CD4-positive, alpha-beta T cell treated with Interferon alpha-2 for 1 hour (primary cell): ENCODE measurements around the gene SERGEF.

Experiments
- DNase-seq, 2 donors: peaks; one replicate each; pipeline ENCODE4 v3.0.0-alpha.2; 2020 to 2022

The SERGEF gene

GRCh38 chr11:18012906-18013781 is at the start of gene SERGEF:
TSS of gene SERGEF (minus strand) at chr11:18013047. CDS start at chr11:18013010, 37 bp downstream.
- peak; percentile 94 to 96 for DNase-seq

DNA sequence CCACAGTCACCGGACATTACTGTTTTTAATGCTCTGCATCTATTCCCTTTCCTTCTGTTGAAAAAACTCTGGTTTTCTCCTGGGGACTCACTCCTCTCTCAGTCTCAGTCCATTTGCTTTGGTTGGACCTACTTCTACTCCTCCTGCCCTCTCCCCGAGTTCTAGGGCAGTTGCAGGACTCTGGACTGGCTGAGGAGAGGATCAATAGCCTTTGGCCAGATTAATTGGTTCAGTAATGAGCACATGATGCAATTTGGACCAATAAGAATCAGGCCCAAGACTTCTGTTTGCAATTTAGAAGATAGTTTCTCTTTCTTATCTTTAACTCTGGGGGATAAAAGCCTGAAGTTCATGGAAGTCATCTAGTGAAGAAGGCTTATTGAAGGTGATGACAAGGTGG is 48.5 kb upstream of the SERGEF start:
- no peak for DNase-seq

DNA sequence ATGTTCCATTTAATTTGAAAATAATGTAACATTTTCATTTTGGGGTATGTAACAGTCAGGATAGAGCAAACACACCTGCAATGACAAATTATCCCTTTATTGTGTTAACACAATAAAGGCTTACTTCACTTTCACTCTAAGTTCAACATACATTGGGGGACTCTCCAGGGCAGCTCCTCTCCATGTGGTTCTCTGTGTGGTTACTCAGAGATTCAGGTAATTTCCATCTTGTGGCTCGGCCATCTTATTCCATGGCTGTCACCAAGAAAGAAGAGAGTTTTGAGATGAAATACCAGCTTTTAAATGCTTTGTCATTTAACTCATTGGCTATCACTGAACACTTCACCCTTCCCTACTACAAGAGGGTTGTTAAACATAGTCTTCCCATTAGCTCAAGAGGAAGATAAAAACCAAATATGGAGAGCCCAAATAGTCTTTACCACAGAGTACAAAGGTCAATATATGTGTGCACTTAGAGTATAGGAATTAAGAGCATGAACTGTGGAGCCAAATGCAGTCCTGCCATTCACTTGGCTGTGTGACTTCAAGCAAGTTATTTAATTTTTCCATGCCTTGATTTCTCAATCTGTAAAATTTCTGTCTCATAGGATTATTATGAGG is 43.8 kb upstream of the SERGEF start:
- no peak for DNase-seq

DNA sequence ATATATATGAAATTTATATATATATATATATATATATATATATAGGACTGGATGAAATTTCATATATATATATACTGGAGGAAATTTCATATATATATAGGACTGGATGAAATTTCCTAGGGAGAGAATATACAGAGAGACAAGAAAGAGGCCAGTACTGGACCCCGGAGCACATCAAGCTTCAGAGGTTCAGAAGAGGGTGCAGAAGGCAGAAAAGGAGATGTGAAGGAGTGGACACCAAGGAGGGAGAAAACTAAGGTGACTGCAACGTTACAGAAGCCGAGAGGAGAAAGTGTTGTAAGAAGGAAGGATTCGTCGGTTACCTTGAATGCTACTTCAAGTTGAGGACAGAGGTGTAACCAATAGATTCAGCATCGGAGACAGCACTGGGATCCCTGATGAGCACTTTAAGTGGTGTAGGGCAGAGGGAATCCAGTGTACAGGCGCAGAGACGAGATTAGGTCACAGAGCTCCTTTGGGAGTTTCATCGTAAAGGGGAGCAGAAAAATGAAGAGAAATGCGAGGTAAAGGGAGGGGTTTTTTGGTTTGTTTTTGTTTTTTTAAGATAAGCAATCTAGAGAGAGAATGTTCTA is 41.8 kb upstream of the SERGEF start:
- no peak for DNase-seq

DNA sequence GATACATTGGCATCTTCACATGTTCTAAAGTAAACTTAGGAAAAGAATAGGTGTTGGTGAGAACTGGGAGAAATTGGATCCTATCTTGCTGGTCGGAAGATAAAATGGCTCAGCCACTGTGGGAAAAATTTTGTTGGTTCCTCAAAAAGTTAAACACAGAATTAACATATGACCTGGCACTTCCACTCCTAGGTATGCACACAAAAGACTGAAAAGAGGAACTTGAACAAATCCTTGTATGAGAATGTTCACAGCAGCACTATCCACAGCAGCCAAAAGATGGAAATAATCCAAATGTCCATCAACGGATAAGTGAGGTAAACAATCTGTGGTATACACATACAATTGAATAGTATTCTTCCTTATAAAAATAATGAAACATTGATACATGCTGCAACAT is 38.0 kb upstream of the SERGEF start:
- DNase-seq: no peak

DNA sequence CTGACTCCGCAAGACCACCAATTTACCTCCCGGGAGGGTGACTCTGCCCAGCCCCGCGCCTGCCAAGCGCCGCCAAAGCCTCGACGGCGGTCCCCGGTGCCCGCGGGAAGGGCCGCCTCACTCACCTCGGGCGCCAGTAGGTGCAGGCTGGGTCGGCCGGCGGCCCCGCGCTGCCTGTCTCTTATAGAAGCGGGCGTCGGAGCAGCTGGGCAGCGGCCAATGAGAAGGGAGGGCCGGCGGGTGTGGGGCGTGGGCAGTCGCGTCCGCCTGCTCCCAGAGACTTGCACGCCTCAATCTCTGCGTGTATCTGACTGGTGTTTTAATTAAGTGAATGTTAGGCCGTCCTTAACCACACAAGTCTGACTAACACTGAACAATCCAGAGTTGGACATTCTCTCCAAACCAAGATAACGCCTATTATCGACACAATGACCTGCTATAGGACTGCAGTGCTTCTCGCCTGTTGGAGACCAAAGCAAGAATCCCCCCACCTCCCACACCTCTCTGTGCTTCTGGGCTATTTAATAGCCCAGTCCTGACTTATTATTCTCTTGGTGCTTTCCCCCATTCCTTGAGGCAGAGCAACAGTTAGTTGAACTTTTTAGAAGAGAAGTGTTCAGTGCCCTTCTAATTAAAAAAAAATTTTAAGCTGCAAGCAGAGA is 33.4 kb upstream of the SERGEF start, which contains the start of gene TPH1:
Gene TPH1, minus strand, starts transcription at position 154 of the 662 bp plus-strand sequence. CDS start 5,507 bp downstream, outside the sequence.
- DNase-seq: no peak

DNA sequence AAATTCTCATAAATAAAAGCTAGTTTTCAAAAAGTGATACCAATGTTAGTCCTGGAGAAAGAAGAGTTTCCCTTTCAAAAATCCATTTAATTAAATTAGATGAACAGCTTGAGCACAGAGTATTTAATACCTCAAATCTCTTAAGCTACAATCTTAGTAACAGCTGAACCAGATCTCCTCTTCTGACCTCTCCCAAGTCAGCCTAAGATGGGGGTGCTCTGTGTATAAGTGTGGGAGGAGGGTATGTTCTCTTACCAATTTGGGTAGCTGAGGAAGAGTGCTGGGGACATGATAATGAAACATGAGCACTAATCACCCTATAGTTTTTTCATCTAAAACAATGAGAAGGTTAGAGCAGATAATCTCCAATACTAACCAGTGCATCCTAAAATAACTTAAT is 23.6 kb upstream of the SERGEF start:
- no peak for DNase-seq

- DNase-seq: no peak
These were observed 14.6 kb upstream of the SERGEF start for GRCh38 chr11:18027475-18027874.

DNA sequence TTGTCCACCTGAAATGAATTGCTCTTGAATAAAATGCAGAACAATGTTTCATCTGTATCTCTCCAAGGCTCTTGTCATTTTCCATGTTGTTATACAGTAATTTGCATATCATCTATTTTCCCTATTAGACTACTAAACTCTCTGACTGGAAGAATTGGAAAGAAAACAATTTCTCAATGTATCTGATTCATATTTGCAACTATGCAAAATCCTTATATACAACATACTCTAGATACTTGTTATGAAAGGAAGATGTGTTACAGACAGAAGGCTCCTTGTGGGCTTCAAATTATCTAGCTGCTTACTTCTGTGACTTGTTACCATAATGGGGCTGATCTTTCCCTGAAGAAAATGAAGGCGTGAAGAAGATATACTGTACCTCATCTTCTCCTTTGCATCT is 9.6 kb upstream of the SERGEF start:
- DNase-seq: no peak

- no peak for DNase-seq
These were observed 6.8 kb upstream of the SERGEF start for GRCh38 chr11:18019650-18020049.

- DNase-seq: no peak
These were observed 3.9 kb upstream of the SERGEF start for GRCh38 chr11:18016789-18017188.

DNA sequence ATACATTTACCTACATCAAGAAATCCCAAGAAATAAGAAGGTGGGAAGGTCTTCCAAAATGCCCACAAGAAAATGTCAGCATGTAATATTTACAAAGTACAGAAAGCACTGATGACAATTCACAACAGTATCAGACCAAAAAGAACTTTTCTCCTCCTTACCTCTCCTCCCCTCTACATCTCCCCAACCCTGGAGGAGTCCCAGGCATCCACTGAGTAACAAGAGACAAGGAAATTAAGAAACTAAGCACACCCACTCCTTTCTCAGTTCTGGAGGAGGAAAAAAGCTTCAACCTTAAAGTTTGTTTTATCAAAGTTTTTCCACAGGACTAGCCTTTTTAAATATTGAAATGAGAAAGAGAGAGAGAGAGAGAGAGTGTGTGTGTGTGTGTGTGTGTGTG is 2.0 kb upstream of the SERGEF start:
- no peak for DNase-seq

DNA sequence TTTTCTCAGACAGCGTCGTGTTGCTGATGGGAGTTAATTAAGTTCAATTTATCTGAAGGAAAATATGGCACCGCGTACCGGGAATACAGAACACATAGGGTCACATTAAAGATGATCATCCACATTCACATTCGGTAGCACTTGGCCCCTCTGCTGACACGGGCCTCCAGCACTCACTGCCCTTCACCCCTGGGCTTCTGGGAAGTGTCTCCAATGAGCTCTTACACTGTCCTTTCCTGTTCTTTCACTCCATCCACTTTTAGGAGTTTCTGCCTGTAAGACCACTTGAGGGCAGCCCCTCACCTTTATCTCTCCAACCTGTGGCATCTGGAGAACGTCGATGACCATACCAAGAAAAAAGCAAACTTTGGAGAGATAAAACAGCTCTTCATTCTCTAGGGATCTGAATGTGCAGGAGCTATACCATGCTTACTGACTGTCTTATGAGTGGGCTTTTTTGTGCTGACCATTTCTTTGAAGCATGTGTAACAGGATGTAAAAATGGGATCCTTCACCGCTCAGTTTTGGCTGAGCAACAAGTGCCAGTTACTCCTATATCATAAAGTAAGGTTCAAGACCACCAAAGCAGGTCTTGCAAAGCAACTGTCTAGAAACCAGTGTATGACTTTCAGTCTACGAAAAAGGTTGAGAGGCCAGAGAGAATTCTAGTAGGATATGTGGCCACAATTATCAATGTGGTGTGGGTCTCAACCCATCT is 1.1 kb upstream of the SERGEF start:
- no peak for DNase-seq

DNA sequence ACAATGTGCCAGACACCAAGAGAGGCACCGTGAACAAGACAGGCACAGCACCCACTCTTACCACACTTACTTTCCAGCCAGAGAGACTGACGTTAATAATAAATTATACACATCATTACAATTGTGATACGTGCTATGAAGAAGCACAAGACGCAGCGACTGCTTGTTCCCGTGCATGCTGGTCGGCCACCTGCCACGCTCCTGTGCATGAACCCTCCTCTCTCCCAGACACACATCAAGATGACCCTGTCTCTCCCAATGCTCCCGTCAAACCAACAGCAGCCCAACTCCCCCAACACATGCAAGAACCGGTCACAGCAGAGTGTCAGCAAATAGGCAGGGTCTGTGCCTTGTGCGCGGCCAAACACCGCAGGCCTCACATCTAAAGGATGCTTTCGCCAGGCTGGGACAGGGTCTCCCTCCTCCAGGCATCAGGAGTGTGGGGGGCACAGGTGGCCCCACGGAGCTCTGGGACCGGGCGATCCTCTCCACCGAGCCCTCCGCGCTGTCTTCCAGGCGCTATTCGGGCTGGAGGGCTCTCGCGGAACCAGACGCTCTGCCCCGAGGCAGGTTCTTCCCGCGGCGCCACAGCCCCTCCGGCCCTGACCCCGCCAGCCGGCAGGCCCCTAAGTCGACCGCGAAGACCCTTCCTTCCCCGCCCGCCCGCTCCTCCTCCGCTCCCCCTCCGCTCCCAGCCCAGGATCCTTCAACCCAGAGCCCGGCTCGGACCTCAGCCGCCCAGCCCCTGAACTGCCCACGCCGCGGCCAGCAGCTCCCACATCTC is 533 bp downstream of the SERGEF start:
- DNase-seq: peak in 1 of 2 donors; percentile 23

DNA sequence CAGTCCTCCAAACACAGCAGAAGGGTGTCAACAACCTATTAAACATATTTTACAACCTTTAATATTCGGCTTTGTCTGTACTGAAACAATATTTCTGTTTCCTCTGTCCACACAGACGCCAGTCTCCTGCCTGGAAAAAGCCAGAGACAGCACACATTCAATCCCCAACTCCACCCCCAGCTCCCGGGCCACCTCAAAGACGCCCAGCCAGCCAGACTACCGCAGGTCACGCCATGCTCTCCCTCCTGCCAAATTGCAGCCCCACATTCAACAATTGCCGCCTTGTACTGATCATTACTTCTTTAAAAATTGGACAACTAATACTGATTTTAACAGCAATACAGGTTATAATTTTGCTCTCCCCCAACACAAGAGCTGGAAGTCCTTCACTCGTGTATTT is 1.2 kb downstream of the SERGEF start:
- DNase-seq: no peak

GRCh38 chr11:18010977-18011586 is 1.8 kb downstream of the SERGEF start:
- DNase-seq: peak in 1 of 2 donors; percentile 29

DNA sequence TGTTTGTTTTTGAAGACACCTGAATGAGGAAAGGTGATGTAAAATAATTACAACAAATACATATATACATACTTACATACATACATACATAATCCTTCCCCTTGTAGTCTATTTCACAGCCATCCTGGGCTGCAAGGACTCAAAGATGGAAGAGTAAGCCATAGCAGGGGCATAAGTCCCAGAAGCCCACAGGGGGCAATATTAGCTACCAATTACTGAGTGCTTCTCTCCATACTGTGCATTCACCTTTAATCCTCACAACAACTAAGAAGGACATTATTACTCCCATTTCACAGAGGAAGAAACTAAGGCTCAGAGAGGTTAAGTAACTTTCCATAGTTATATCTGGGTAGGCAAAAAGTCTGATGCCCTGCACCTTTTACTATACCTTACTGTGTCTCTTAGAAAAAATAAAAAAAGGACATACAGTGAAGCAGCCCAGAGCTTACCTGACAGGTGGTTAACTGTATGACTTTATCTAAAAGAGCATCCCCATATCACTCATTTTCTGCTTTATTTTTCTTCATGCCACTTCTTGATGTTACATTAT is 2.7 kb downstream of the SERGEF start:
- DNase-seq: peak in 1 of 2 donors; percentile 41

DNA sequence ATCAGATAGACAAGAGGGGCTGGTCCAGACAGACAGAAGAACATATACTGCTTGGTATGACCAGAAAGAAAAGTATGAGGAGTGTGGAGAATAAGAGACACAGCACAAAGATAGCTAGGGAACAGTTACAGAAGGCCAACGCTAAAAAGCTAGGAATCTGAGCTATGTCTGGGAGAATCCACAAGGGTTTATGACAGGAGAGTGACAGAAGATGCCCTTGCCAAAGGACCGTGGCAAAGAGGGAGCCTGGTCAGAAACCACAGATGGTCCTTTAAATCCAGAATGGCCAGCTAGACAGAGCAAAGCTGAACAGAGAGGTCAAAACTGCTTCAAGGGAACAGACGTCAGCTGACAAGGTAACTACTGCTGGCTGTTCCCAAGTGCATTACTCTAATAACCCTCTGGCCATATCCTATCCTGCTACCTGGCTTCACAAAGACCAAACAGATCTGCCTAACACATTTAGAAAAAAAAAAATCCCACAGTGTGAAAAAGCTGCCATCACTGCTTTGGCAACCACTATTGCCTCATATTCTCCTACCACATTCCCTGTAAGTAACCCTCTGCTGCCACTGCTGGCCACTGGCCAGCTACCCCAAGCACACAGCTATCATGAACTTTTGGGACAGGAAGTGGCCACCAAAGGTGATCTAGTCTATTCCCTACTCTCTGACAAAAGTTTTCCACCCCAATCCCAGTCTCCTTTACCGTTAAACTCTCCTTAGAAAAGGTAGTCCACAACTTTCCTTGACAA is 7.3 kb downstream of the SERGEF start:
- no peak for DNase-seq

DNA sequence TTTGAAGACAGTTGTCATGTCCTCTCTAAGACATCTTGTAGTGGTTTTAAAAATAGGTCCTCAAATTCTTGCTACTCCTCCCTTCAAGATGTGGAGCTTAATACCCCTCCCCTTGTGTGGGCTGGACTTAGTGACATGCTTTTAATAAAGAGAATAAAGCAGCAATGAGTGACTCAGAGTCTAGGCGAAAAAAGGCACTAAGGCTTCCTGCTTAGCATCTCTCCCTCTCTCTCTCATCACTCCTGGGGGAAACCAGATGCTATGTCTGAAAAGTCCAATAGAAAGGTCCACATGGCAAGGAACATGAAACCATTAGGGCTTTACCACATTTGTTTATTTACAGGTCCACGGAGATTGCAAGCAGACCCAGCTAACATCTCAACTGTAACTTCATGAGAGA is 11.7 kb downstream of the SERGEF start:
- DNase-seq: no peak

DNA sequence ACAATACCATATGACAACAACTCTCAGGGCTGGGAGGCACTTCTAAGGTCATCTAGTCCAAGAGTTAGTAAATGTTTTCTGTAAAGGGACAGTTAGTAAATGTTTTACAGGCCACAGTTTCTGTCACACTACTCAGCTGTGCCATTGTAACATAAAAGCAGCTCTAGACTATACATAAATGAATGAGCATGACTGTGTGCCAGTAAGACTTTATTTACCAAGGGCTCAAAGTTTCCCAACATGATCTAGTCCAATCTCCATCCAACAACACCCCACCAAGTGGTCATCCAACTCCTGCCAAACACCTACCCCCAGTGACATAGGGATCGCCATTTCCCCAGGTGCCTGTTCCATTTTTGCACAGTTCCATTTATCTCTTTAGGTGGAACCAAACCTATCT is 12.1 kb downstream of the SERGEF start:
- no peak for DNase-seq
